ENCODE data around the gene C17orf107.

DNA sequence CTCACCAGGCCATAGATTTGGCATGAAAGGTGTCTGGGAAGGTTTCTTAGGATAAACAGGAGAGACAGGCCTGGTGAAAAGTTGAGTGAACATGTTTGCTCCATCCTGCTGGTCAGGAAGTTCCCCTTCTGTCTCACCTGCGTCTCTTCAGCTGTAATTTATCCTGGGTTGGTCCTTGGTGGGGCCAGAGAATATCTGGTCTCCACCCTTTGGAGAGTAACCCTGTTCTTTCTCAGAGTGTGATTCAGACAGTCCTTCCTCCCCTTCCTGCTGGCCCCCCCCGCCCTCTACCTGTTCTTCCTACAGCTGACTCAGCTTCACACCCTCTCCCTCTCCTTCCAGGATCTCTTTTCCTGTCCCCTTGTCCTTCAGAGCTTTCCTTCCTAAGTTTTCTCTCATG is 49.1 kb upstream of the C17orf107 start:
- TF ChIP-seq, protein P1, sequence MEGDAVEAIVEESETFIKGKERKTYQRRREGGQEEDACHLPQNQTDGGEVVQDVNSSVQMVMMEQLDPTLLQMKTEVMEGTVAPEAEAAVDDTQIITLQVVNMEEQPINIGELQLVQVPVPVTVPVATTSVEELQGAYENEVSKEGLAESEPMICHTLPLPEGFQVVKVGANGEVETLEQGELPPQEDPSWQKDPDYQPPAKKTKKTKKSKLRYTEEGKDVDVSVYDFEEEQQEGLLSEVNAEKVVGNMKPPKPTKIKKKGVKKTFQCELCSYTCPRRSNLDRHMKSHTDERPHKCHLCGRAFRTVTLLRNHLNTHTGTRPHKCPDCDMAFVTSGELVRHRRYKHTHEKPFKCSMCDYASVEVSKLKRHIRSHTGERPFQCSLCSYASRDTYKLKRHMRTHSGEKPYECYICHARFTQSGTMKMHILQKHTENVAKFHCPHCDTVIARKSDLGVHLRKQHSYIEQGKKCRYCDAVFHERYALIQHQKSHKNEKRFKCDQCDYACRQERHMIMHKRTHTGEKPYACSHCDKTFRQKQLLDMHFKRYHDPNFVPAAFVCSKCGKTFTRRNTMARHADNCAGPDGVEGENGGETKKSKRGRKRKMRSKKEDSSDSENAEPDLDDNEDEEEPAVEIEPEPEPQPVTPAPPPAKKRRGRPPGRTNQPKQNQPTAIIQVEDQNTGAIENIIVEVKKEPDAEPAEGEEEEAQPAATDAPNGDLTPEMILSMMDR (IDR thresholded peaks at IDR 0.05): no peak
- TF ChIP-seq EZH2 (IDR thresholded peaks at IDR 0.05; ENCODE audit: borderline replicate concordance, insufficient read depth, low read depth, low read length, poor library complexity, severe bottlenecking): no peak
